Mesendoderm (in vitro differentiated cells): ENCODE results near the gene ZNF277.

Source experiments
- DNase-seq: peaks from one replicate; pipeline ENCODE4 v3.0.0; 2013
- H2AK5ac ChIP-seq: 2 replicates; pipeline ENCODE4 v1.6.1; 2013; ENCODE audit warnings: low read length, inconsistent platforms
- H2BK120ac ChIP-seq: 2 replicates; pipeline ENCODE4 v1.6.1; 2013; ENCODE audit warnings: low read depth, mild to moderate bottlenecking, low read length, moderate library complexity, mixed read lengths
- H2BK15ac ChIP-seq: replicated peaks from 2 replicates; pipeline ENCODE4 v1.6.1; 2013; ENCODE audit warnings: low read depth, mild to moderate bottlenecking, moderate library complexity
- H2BK5ac ChIP-seq: 2 replicates; pipeline ENCODE4 v1.6.1; 2013; ENCODE audit warnings: low read length, inconsistent platforms
- H3K18ac ChIP-seq: 2 replicates; pipeline ENCODE4 v1.6.1; 2013; ENCODE audit warnings: mild to moderate bottlenecking, low read length, mixed read lengths
- H3K23ac ChIP-seq: one replicate; pipeline ENCODE4 v1.6.1; 2013; ENCODE audit warnings: low read length
- H3K27ac ChIP-seq: 2 replicates; pipeline ENCODE4 v1.5.1; 2013; ENCODE audit warnings: low read depth, mild to moderate bottlenecking, inconsistent platforms, low read length, moderate library complexity
- H3K27me3 ChIP-seq: 2 replicates; pipeline ENCODE4 v1.6.1; 2013; ENCODE audit warnings: low read length, control low read depth, mild to moderate bottlenecking, inconsistent platforms; ENCODE audit not compliant: insufficient read depth, poor library complexity
- H3K36me3 ChIP-seq: 2 replicates; pipeline ENCODE4 v1.6.1; 2013; ENCODE audit warnings: low read length, inconsistent platforms; ENCODE audit not compliant: control insufficient read depth, insufficient read depth
- H3K4ac ChIP-seq: one replicate; pipeline ENCODE4 v1.6.1; 2013; ENCODE audit warnings: low read depth, mild to moderate bottlenecking, low read length, moderate library complexity
- H3K4me1 ChIP-seq: 2 replicates; pipeline ENCODE4 v1.6.1; 2013; ENCODE audit warnings: low read depth, low read length, inconsistent platforms; ENCODE audit not compliant: control insufficient read depth
- H3K4me2 ChIP-seq: 2 replicates; pipeline ENCODE4 v1.6.1; 2013; ENCODE audit warnings: low read length
- H3K4me3 ChIP-seq: 2 replicates; pipeline ENCODE4 v1.5.1; 2013; ENCODE audit warnings: mild to moderate bottlenecking, low read length
- H3K56ac ChIP-seq: one replicate; pipeline ENCODE4 v1.6.1; 2013; ENCODE audit warnings: low read length
- H3K79me1 ChIP-seq: 2 replicates; pipeline ENCODE4 v1.6.1; 2013; ENCODE audit warnings: low read length, inconsistent platforms
- H3K79me2 ChIP-seq: 2 replicates; pipeline ENCODE4 v1.6.1; 2013; ENCODE audit warnings: mild to moderate bottlenecking, low read length; ENCODE audit not compliant: control insufficient read depth, insufficient read depth
- H3K9ac ChIP-seq: 2 replicates; pipeline ENCODE4 v1.6.1; 2013; ENCODE audit warnings: low read length, inconsistent platforms
- H4K5ac ChIP-seq: one replicate; pipeline ENCODE4 v1.6.1; 2013; ENCODE audit warnings: low read length
- H4K8ac ChIP-seq: one replicate; pipeline ENCODE4 v1.6.1; 2013; ENCODE audit warnings: low read depth, mild to moderate bottlenecking, control low read depth, low read length, moderate library complexity
- WGBS: extraction: QIAGEN DNeasy Blood & Tissue Kit; methylation state at CpG from one replicate; pipeline ENCODE4 v1.1.7; 2013; ENCODE audit warnings: low lambda C conversion rate, missing lambda C conversion rate; ENCODE audit not compliant: insufficient coverage; ENCODE audit errors: extremely low coverage; 5-methylcytosine and 5-hydroxymethylcytosine counted together

Gene ZNF277

DNA sequence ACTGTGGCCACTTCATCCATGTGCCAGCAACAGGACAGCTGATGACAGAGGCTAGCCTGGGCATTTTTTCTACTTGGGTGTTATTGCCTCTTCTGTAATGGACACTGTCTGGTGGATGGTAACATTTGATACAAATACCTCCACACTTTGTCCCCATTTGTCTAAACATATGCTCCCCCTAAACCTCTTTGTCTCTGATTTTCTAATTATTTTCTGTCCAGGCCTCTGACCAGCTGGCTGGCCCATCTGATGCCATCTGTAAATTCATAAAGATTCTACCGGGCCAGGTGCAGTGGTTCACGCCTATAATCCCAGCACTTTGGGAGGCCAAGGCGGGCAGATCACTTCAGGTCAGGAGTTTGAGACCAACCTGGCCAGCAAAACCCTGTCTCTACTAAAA, 159.1 kb downstream of the ZNF277 start:
- H4K5ac ChIP-seq: no peak overlapping the region
- DNase-seq: no peak
- no peak overlapping the region for H3K27ac ChIP-seq
- H3K4me2 ChIP-seq: no peak overlapping the region
- H3K4me1 ChIP-seq: peaks cover 15% of the 10 kb centered on the region
- no peak overlapping the region for H4K8ac ChIP-seq
- no peaks in the 10 kb centered on the region for H3K27me3 ChIP-seq
- H3K79me2 ChIP-seq: no peaks in the 10 kb centered on the region
- H3K79me1 ChIP-seq: no peaks in the 10 kb centered on the region
- H3K23ac ChIP-seq: no peak overlapping the region
- no peak overlapping the region for H3K18ac ChIP-seq
- no peak overlapping the region for H2BK15ac ChIP-seq
- no peak overlapping the region for H2BK120ac ChIP-seq
- no CpG with 5 or more reads among the region's 3 CpGs for WGBS
- no peak overlapping the region for H3K9ac ChIP-seq
- no peak overlapping the region for H3K4me3 ChIP-seq
- no peaks in the 10 kb centered on the region for H3K36me3 ChIP-seq
- H2BK5ac ChIP-seq: no peak overlapping the region
- H2AK5ac ChIP-seq: no peak overlapping the region
- no peak overlapping the region for H3K4ac ChIP-seq
- no peak overlapping the region for H3K56ac ChIP-seq

DNA sequence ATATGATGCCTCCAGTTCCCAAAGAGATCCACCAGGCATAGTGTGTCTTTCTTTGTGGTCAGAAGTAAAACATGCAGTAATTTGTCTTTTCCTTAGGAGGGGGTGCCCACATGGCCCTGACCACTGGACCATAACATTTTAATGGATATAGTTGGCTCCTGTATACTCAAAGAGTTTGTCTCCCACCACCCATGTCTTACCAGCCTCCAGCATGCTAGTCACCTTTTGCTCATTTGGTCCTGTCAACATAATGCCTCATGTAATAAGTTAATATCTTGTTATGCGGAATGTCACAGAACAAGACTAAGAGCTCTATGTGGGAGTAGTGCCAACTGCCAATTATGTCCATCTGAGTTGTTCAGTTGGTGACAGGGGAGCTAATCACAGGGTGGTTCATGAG, 160.4 kb downstream of the ZNF277 start:
- no CpG with 5 or more reads among the region's 1 CpG for WGBS
- Histone ChIP-seq H3K4me3 (no peak overlapping the region), H3K18ac (no peak overlapping the region), H3K23ac (no peak overlapping the region), H3K4me1 (peaks cover 16% of the 10 kb centered on the region), H3K79me2 (no peaks in the 10 kb centered on the region), H3K9ac (no peak overlapping the region), H3K4me2 (no peak overlapping the region), H2AK5ac (no peak overlapping the region), H2BK120ac (no peak overlapping the region), H2BK15ac (no peak overlapping the region), H3K27ac (no peak overlapping the region), H4K5ac (no peak overlapping the region), H3K56ac (no peak overlapping the region), H3K36me3 (no peaks in the 10 kb centered on the region), H3K27me3 (no peaks in the 10 kb centered on the region), H3K4ac (no peak overlapping the region), H4K8ac (no peak overlapping the region), H2BK5ac (no peak overlapping the region), H3K79me1 (no peaks in the 10 kb centered on the region)
- DNase-seq: no peak

DNA sequence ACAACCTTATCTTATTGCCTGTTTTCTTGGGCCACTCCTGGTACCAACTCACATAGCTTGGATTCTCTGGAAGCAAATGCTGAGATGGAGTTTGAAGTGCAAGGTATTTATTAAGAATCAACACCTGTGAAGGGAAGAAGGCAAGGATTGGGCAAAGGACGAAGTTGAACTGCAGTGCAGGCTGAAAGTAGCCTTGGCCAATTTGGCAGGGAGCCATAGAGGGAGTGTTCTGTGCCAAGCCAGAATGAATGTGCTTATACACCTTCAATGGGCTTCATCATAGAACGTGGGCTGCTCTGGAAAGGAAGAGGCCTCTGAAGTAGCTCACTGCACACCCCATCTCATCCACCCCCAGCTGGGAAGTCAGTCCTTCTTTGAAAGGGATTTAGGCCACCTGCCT, 163.9 kb downstream of the ZNF277 start:
- Histone ChIP-seq H3K27ac (no peak overlapping the region), H2BK15ac (no peak overlapping the region), H3K79me1 (no peaks in the 10 kb centered on the region), H3K4ac (no peak overlapping the region), H4K8ac (no peak overlapping the region), H3K4me1 (peaks cover 9% of the 10 kb centered on the region), H3K56ac (no peak overlapping the region), H3K23ac (peak overlapping the region; percentile 32), H3K18ac (no peak overlapping the region), H2BK120ac (no peak overlapping the region), H2AK5ac (peak overlapping the region; percentile 36), H2BK5ac (no peak overlapping the region), H3K4me3 (no peak overlapping the region), H4K5ac (no peak overlapping the region), H3K79me2 (no peaks in the 10 kb centered on the region), H3K27me3 (no peaks in the 10 kb centered on the region), H3K36me3 (no peaks in the 10 kb centered on the region), H3K9ac (no peak overlapping the region), H3K4me2 (no peak overlapping the region)
- WGBS: no CpG with 5 or more reads among the region's 2 CpGs
- DNase-seq: no peak

DNA sequence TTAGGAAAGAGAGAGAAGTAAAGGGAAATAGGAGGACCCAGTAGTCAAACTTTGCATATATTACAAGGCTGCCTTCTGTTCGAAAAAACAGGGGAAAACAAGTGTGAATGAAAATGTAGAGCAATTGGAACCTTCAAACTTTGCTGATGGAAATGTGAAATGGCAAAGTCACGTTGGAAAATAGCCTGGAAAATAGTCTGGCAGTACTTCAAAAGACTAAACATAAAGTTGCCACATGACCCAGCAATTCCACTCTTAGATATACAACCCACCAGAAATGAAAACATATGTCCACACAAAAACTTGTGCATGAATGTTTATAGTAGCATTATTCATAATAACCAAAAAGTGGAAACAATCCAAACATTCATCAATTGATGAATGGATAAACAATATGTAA, 165.2 kb downstream of the ZNF277 start:
- Histone ChIP-seq H3K56ac (no peak overlapping the region), H2AK5ac (no peak overlapping the region)

DNA sequence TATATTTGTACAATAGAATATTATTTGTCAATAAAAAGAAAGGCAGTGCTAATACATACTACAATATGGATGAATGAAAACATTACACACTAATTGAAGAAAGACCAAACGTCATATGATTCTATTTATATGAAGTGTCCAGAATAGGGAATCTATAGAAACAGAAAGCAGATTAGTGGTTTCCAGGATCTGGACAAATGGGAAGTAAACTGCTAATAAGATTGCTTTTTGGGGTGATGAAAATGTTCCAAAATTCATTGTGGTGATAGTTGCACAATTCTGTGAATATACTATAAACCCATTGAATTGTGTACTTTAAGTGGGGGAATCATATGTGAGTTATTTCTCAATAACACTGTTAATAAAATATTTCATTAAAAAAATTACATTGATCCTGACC, 165.6 kb downstream of the ZNF277 start:
- H3K56ac ChIP-seq: no peak overlapping the region
- H4K8ac ChIP-seq: no peak overlapping the region
- H2BK120ac ChIP-seq: no peak overlapping the region
- H2BK5ac ChIP-seq: no peak overlapping the region
- no peaks in the 10 kb centered on the region for H3K79me1 ChIP-seq
- H3K4ac ChIP-seq: no peak overlapping the region
- no CpG with 5 or more reads among the region's 1 CpG for WGBS
- no peak overlapping the region for H2BK15ac ChIP-seq
- H3K9ac ChIP-seq: no peak overlapping the region
- no peaks in the 10 kb centered on the region for H3K79me2 ChIP-seq
- H3K36me3 ChIP-seq: no peaks in the 10 kb centered on the region
- no peak overlapping the region for H3K18ac ChIP-seq
- H3K4me1 ChIP-seq: peaks cover 9% of the 10 kb centered on the region
- H4K5ac ChIP-seq: no peak overlapping the region
- DNase-seq: no peak
- no peak overlapping the region for H3K27ac ChIP-seq
- no peaks in the 10 kb centered on the region for H3K27me3 ChIP-seq
- H3K23ac ChIP-seq: no peak overlapping the region
- H3K4me3 ChIP-seq: no peak overlapping the region
- H2AK5ac ChIP-seq: no peak overlapping the region
- H3K4me2 ChIP-seq: no peak overlapping the region

More for the DNA sequence above, 165.2 kb downstream of the ZNF277 start:
- peaks cover 9% of the 10 kb centered on the region for H3K4me1 ChIP-seq
- no peak overlapping the region for H4K8ac ChIP-seq
- H3K18ac ChIP-seq: no peak overlapping the region
- H3K27ac ChIP-seq: no peak overlapping the region
- no peaks in the 10 kb centered on the region for H3K27me3 ChIP-seq
- no peaks in the 10 kb centered on the region for H3K79me1 ChIP-seq
- no peak overlapping the region for H3K4ac ChIP-seq
- DNase-seq: no peak
- H3K36me3 ChIP-seq: no peaks in the 10 kb centered on the region
- no peak overlapping the region for H3K4me3 ChIP-seq
- WGBS: no CpG with 5 or more reads among the region's 2 CpGs
- no peak overlapping the region for H2BK120ac ChIP-seq
- no peaks in the 10 kb centered on the region for H3K79me2 ChIP-seq
- no peak overlapping the region for H3K23ac ChIP-seq
- no peak overlapping the region for H2BK5ac ChIP-seq
- H3K9ac ChIP-seq: no peak overlapping the region
- no peak overlapping the region for H4K5ac ChIP-seq
- H2BK15ac ChIP-seq: no peak overlapping the region
- no peak overlapping the region for H3K4me2 ChIP-seq

DNA sequence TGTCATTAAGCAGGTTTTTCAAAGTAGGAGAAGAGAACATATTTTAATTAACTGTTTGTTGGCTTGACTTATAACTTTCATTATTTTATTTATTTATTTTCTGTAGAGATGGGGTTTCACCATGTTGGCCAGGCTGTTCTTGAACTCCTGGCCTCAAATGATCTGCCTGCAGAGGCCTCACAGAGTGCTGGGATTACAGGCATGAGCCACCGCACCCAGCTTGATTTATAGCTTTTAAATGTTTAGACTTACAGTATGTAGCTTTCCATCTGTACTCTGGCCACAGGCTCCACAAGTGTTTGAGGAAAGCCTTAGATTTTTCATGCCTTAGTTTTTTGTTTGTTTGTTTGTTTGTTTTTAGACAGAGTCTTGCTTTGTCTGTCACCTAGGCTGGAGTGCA, 171.1 kb downstream of the ZNF277 start:
- H2AK5ac ChIP-seq: no peak overlapping the region
- WGBS: no CpG with 5 or more reads among the region's 1 CpG
- H3K9ac ChIP-seq: no peak overlapping the region
- no peaks in the 10 kb centered on the region for H3K36me3 ChIP-seq
- no peak overlapping the region for H4K8ac ChIP-seq
- H2BK120ac ChIP-seq: no peak overlapping the region
- H3K4me3 ChIP-seq: no peak overlapping the region
- no peaks in the 10 kb centered on the region for H3K79me2 ChIP-seq
- DNase-seq: no peak
- no peak overlapping the region for H3K18ac ChIP-seq
- no peak overlapping the region for H3K4me2 ChIP-seq
- no peak overlapping the region for H4K5ac ChIP-seq
- H2BK15ac ChIP-seq: no peak overlapping the region
- no peak overlapping the region for H2BK5ac ChIP-seq
- no peak overlapping the region for H3K27ac ChIP-seq
- no peak overlapping the region for H3K4ac ChIP-seq
- H3K56ac ChIP-seq: no peak overlapping the region
- H3K27me3 ChIP-seq: no peaks in the 10 kb centered on the region
- H3K79me1 ChIP-seq: no peaks in the 10 kb centered on the region
- H3K4me1 ChIP-seq: no peaks in the 10 kb centered on the region
- no peak overlapping the region for H3K23ac ChIP-seq
